Stimulated activated memory B cell treated with anti-CD40 and anti-IgM and Interleukin-4, amounts not matched to agents 10 μg/mL and 1 μg/mL and 100 μg/mL, for 72 hours (primary cell): ENCODE results near the gene HSPBAP1.
A peak's percentile ranks its signal among the peaks of the same experiment; 100 is the strongest.
"Not testable (repeated sequence)": the region's sequence is repeated elsewhere in the genome, so short reads cannot be mapped to it uniquely, and the experiment has no call there.

ENCODE experiments used
- ATAC-seq: fragments of 150-1000 bp; cut with Tn5 transposase; 2 replicates; pipeline ENCODE4 v1.10.0; 2021
- H3K27ac Mint-ChIP-seq: one replicate; pipeline ENCODE4 v1.8.0; 2022; ENCODE audit warnings: mild to moderate bottlenecking, mixed read lengths
- H3K27me3 Mint-ChIP-seq: one replicate; pipeline ENCODE4 v1.8.0; 2022; ENCODE audit warnings: mixed read lengths
- H3K36me3 Mint-ChIP-seq: one replicate; pipeline ENCODE4 v1.8.0; 2022; ENCODE audit warnings: mixed read lengths
- H3K4me1 Mint-ChIP-seq: one replicate; pipeline ENCODE4 v1.8.0; 2022; ENCODE audit warnings: mixed read lengths
- H3K4me3 Mint-ChIP-seq: one replicate; pipeline ENCODE4 v1.8.0; 2022; ENCODE audit warnings: mild to moderate bottlenecking, moderate library complexity, mixed read lengths
- H3K9me3 Mint-ChIP-seq: one replicate; pipeline ENCODE4 v1.8.0; 2022; ENCODE audit warnings: mixed read lengths

HSPBAP1 gene

GRCh38 chr3:122767540-122768372 is 25.9 kb downstream of the HSPBAP1 start:
- H3K4me3 Mint-ChIP-seq, result no peak overlapping the region
- peak overlapping the region; percentile 17 for H3K27ac Mint-ChIP-seq
- H3K9me3 Mint-ChIP-seq, result no peaks in the 10 kb centered on the region
- H3K36me3 Mint-ChIP-seq, result peaks cover 33% of the 10 kb centered on the region
- no peak for ATAC-seq
- H3K4me1 Mint-ChIP-seq, result peaks cover 4% of the 10 kb centered on the region
- H3K27me3 Mint-ChIP-seq, result no peaks in the 10 kb centered on the region

- Mint-ChIP-seq H3K4me3 (no peak overlapping the region), H3K27me3 (no peaks in the 10 kb centered on the region), H3K4me1 (peaks cover 12% of the 10 kb centered on the region), H3K27ac (no peak overlapping the region), H3K36me3 (peaks cover 43% of the 10 kb centered on the region), H3K9me3 (no peaks in the 10 kb centered on the region)
- no peak for ATAC-seq
Measured at GRCh38 chr3:122766430-122766829, 27.2 kb downstream of the HSPBAP1 start.

- H3K9me3 Mint-ChIP-seq, result no peaks in the 10 kb centered on the region
- H3K27me3 Mint-ChIP-seq, result no peaks in the 10 kb centered on the region
- H3K4me3 Mint-ChIP-seq, result no peak overlapping the region
- no peak for ATAC-seq
- peaks cover 32% of the 10 kb centered on the region for H3K36me3 Mint-ChIP-seq
- H3K27ac Mint-ChIP-seq, result no peak overlapping the region
- H3K4me1 Mint-ChIP-seq, result peaks cover 12% of the 10 kb centered on the region
Measured at GRCh38 chr3:122760453-122761271, 33.0 kb downstream of the HSPBAP1 start.

GRCh38 chr3:122758877-122759560 is 34.6 kb downstream of the HSPBAP1 start:
- Mint-ChIP-seq H3K4me1 (peaks cover 12% of the 10 kb centered on the region), H3K9me3 (no peaks in the 10 kb centered on the region), H3K27me3 (no peaks in the 10 kb centered on the region), H3K4me3 (no peak overlapping the region), H3K27ac (no peak overlapping the region), H3K36me3 (peaks cover 36% of the 10 kb centered on the region)
- no peak for ATAC-seq

- ATAC-seq, result no peak
- no peaks in the 10 kb centered on the region for H3K27me3 Mint-ChIP-seq
- H3K4me1 Mint-ChIP-seq, result no peaks in the 10 kb centered on the region
- no peaks in the 10 kb centered on the region for H3K9me3 Mint-ChIP-seq
- no peak overlapping the region for H3K4me3 Mint-ChIP-seq
- H3K27ac Mint-ChIP-seq, result no peak overlapping the region
- H3K36me3 Mint-ChIP-seq, result peaks cover 44% of the 10 kb centered on the region
Measured at GRCh38 chr3:122755491-122755890, 38.1 kb downstream of the HSPBAP1 start.

- Mint-ChIP-seq H3K27me3 (no peaks in the 10 kb centered on the region), H3K36me3 (peaks cover 44% of the 10 kb centered on the region), H3K27ac (no peak overlapping the region), H3K9me3 (no peaks in the 10 kb centered on the region), H3K4me3 (no peak overlapping the region), H3K4me1 (no peaks in the 10 kb centered on the region)
- ATAC-seq, result peak; percentile 67
Measured at GRCh38 chr3:122754929-122755328, 38.7 kb downstream of the HSPBAP1 start.

GRCh38 chr3:122748347-122748746 is 45.3 kb downstream of the HSPBAP1 start:
- H3K27me3 Mint-ChIP-seq, result no peaks in the 10 kb centered on the region
- peaks cover 3% of the 10 kb centered on the region for H3K9me3 Mint-ChIP-seq
- no peak overlapping the region for H3K4me3 Mint-ChIP-seq
- H3K36me3 Mint-ChIP-seq, result peaks cover 59% of the 10 kb centered on the region
- H3K4me1 Mint-ChIP-seq, result peaks cover 5% of the 10 kb centered on the region
- no peak overlapping the region for H3K27ac Mint-ChIP-seq
- ATAC-seq, result no peak

- not testable (repeated sequence) for ATAC-seq, H3K27ac Mint-ChIP-seq, H3K4me3 Mint-ChIP-seq, H3K9me3 Mint-ChIP-seq, H3K4me1 Mint-ChIP-seq, H3K27me3 Mint-ChIP-seq
- H3K36me3 Mint-ChIP-seq, result peaks cover 60% of the 10 kb centered on the region
Measured at GRCh38 chr3:122747295-122747694, 46.3 kb downstream of the HSPBAP1 start.

GRCh38 chr3:122745369-122746021 is 48.1 kb downstream of the HSPBAP1 start:
- H3K27ac Mint-ChIP-seq, result no peak overlapping the region
- H3K4me1 Mint-ChIP-seq, result peaks cover 5% of the 10 kb centered on the region
- peaks cover 3% of the 10 kb centered on the region for H3K9me3 Mint-ChIP-seq
- no peak for ATAC-seq
- no peaks in the 10 kb centered on the region for H3K27me3 Mint-ChIP-seq
- no peak overlapping the region for H3K4me3 Mint-ChIP-seq
- H3K36me3 Mint-ChIP-seq, result peaks cover 60% of the 10 kb centered on the region

- H3K27ac Mint-ChIP-seq, result no peak overlapping the region
- peaks cover 5% of the 10 kb centered on the region for H3K4me1 Mint-ChIP-seq
- no peaks in the 10 kb centered on the region for H3K27me3 Mint-ChIP-seq
- peaks cover 3% of the 10 kb centered on the region for H3K9me3 Mint-ChIP-seq
- H3K4me3 Mint-ChIP-seq, result no peak overlapping the region
- ATAC-seq, result no peak
- peaks cover 73% of the 10 kb centered on the region for H3K36me3 Mint-ChIP-seq
Measured at GRCh38 chr3:122743581-122744120, 50.0 kb downstream of the HSPBAP1 start.

- Mint-ChIP-seq H3K27me3 (no peaks in the 10 kb centered on the region), H3K4me3 (no peak overlapping the region), H3K27ac (no peak overlapping the region), H3K4me1 (peaks cover 5% of the 10 kb centered on the region), H3K36me3 (peaks cover 69% of the 10 kb centered on the region), H3K9me3 (peaks cover 3% of the 10 kb centered on the region)
- no peak for ATAC-seq
Measured at GRCh38 chr3:122742234-122742633, 51.4 kb downstream of the HSPBAP1 start.

GRCh38 chr3:122739172-122739571 is 54.5 kb downstream of the HSPBAP1 start:
- Mint-ChIP-seq H3K27me3 (no peaks in the 10 kb centered on the region), H3K9me3 (peaks cover 3% of the 10 kb centered on the region), H3K27ac (no peak overlapping the region), H3K36me3 (peaks cover 53% of the 10 kb centered on the region), H3K4me1 (no peaks in the 10 kb centered on the region), H3K4me3 (no peak overlapping the region)
- no peak for ATAC-seq

GRCh38 chr3:122732682-122733525 is 60.7 kb downstream of the HSPBAP1 start:
- H3K4me3 Mint-ChIP-seq, H3K4me1 Mint-ChIP-seq, H3K9me3 Mint-ChIP-seq, ATAC-seq, H3K27ac Mint-ChIP-seq, H3K27me3 Mint-ChIP-seq: not testable (repeated sequence)
- peaks cover 52% of the 10 kb centered on the region for H3K36me3 Mint-ChIP-seq

- ATAC-seq, result no peak
- Mint-ChIP-seq H3K27me3 (no peaks in the 10 kb centered on the region), H3K9me3 (peaks cover 3% of the 10 kb centered on the region), H3K4me3 (no peak overlapping the region), H3K27ac (peak overlapping the region; percentile 35), H3K4me1 (no peaks in the 10 kb centered on the region), H3K36me3 (peaks cover 68% of the 10 kb centered on the region)
Measured at GRCh38 chr3:122730240-122730639, 63.4 kb downstream of the HSPBAP1 start.
